ENCODE results near the gene MILR1.
A peak's percentile ranks its signal among the peaks of the same experiment; 100 is the strongest.

The MILR1 gene

DNA sequence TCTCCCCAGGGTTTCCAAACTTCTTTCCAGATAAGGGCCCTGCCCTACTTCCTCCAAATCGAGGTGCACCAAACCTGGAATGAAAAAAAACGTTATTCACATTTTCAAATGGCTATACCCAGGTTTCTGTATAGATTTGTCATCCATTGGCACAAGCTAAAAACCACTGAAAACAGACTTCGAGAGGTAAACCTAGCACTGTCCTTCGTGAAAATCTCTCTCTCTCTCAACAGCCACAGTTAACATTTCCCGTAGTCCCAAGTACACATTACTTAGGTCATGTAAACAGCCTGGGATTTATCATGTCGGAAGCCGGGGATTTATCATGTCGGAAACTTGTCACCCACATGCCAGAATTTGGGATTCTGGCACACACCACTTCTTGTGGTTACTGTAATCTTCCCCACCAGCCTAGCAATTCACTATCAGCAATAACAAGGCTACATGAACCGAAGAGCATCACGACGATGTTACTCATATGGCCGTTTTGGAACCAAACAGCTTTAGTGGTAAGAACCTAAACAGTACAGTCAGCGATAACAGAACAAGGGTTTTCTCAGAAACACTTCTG is 55.9 kb downstream of the MILR1 start:
- no peak for DNase-seq

DNA sequence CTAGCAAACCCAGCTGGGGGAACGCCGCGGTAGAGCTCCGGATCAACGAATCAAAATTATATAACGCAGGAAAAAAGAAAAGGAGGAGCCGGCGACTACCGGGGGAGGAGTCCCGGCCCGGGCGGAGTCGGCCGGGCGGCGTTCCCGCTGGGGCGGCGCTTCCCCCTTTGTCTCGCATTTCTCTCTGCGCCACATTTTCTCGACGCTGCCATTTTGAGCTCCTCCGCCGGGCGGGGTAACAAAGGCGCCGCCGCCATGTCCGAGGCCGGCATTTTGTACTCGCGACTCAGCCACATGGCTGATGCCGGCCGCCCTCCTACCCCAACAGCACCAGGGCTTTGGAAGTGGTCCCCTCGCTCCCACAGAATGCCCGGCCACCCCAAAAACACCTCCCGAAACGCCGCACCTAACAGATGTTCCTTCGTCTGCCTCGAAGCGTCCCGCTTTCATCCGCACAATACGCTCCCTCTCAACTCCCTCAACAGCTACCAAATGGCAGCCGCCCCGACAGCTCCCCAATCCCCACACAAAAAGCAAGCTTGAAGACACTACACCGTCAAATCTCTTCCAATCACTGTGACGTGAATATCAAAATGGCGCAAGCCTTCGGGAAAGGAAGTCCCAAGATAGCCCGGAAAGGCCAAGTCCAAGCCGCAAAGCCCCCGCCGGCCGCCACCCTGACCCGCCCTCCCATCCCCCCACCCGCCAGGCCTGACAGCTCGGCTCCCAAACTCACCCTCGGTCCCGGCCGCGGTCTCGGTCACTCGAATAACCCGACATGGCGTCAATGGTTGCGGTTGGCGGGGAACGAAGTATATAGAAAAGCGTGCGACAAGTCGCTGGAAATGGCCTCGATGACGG is 56.7 kb downstream of the MILR1 start:
- DNase-seq = peak; percentile 89

GRCh38 chr17:64506201-64506575 is 57.3 kb downstream of the MILR1 start, which contains the start of gene DDX5:
Gene DDX5, minus strand, starts transcription at chr17:64506289. Its CDS starts 170 bp downstream, at chr17:64506119.
- DNase-seq = peak; percentile 98

- peak; percentile 96 for DNase-seq
Measured at GRCh38 chr17:64506576-64507412, 57.9 kb downstream of the MILR1 start, which contains the start of gene CEP95. Gene CEP95, plus strand, starts transcription at chr17:64506977. Its CDS starts 121 bp downstream, at chr17:64507098.

- DNase-seq = peak; percentile 72
Measured at GRCh38 chr17:64507413-64507782, 58.5 kb downstream of the MILR1 start.

DNA sequence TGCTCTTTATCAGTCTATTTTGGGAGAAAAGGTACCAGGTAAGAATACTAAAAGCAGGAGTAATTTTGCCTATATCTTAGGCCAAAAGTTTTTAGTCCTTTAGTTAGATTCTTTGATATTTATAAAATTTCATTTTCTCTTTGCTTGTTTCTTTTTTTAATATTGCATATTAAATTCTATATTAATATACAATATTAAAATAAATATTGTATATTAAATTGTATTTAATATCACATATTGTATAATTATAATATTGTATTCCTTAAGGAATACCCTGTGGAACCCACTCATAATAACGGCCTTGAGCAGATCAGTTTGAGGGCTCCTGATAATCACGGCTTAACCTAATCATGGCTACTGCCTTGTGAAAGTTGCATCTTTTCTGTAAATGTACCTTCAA is 59.8 kb downstream of the MILR1 start:
- no peak for DNase-seq

- DNase-seq = no peak
Measured at GRCh38 chr17:64509179-64509578, 60.3 kb downstream of the MILR1 start.

DNA sequence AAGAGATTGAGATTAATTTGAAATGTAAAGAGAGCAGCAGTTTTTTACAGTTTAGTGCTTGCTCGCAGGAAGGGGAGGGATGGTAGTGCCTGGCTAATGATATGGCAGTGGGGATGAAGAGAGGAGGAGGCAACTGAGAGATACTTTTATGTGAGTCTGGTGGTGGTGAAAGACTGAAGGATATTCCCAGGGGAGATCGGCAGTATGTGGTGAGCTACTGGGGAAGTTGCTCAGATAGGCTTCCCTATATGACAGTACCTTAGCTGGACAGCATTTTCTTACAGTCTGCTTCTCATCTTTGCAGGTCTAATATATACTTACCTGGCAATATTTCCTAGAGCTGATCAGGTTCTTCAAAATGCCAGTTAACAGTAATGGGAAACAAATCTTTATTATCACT is 66.5 kb downstream of the MILR1 start:
- DNase-seq = no peak

DNA sequence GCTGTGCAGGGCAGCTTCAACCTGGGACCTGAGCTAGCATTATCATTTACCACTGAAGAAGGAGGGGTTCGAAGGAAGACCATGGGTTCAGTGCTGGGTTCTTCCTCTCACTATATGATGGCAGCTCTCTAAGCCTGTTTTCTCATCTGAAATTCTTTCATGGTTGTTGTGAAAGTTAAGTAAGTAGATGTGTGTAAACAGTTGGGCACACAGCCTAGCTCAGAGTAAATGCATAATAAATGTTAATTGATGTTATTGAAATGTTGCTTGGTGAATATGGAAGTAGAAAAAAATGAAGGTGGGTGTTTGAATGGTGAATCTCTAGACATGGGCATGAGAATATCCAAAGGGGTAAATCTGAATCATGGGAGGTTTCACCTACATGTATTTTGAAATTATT is 66.9 kb downstream of the MILR1 start:
- no peak for DNase-seq

Measured in activated CD4-positive, alpha-beta T cell treated with anti-CD3 and anti-CD28 coated beads, Interleukin-10, Interleukin-2, amounts not matched to agents 100 ng/mL and 50 ng/mL, durations not matched to agents 16 hours and 8 hours (primary cell).